Naive B cell (primary cell): ENCODE measurements around the gene TENT4A. TPM values are rescaled to one million over a fixed set of nuclear protein-coding genes. Genes with fewer than 3 reads are reported as not detected.

Experiments used
- ATAC-seq, 2 donors: fragments of 150-1000 bp; cut with Tn5 transposase; 2 replicates each; pipeline ENCODE4 v1.10.0; 2021; ENCODE audit warnings: low read depth in 2 of 2, mild to moderate bottlenecking in 2 of 2, moderate library complexity in 2 of 2
- DNase-seq: peaks from one replicate; pipeline ENCODE4 v3.0.0; 2022
- H3K27ac Mint-ChIP-seq, 6 donors: one replicate each; pipeline ENCODE4 v1.8.0; 2020 to 2022; ENCODE audit warnings: mild to moderate bottlenecking in 6 of 6, mixed read lengths in 6 of 6, moderate library complexity in 5 of 6, inconsistent platforms in 2 of 6
- H3K27me3 Mint-ChIP-seq, 3 donors: one replicate each; pipeline ENCODE4 v1.8.0; 2021 to 2022; ENCODE audit warnings: mixed read lengths in 3 of 3, mild to moderate bottlenecking in 1 of 3
- H3K36me3 Mint-ChIP-seq, 2 donors: one replicate each; pipeline ENCODE4 v1.8.0; 2020 to 2022; ENCODE audit warnings: mixed read lengths in 2 of 2, inconsistent platforms in 1 of 2, mild to moderate bottlenecking in 1 of 2
- H3K4me1 Mint-ChIP-seq, 3 donors: one replicate each; pipeline ENCODE4 v1.8.0; 2020 to 2022; ENCODE audit warnings: mixed read lengths in 3 of 3, inconsistent platforms in 1 of 3, mild to moderate bottlenecking in 1 of 3, moderate library complexity in 1 of 3
- H3K4me3 Mint-ChIP-seq, 8 donors: one replicate each; pipeline ENCODE4 v1.8.0; 2020 to 2022; ENCODE audit warnings: mild to moderate bottlenecking in 8 of 8, mixed read lengths in 8 of 8, moderate library complexity in 8 of 8, inconsistent platforms in 2 of 8
- H3K9me3 Mint-ChIP-seq, 7 donors: one replicate each; pipeline ENCODE4 v1.8.0; 2020 to 2022; ENCODE audit warnings: mixed read lengths in 7 of 7, mild to moderate bottlenecking in 5 of 7, inconsistent platforms in 2 of 7, moderate library complexity in 1 of 7
- polyA plus RNA-seq, 6 donors: library from polyadenylated mRNA; unstranded; fragments of 300-500 nt; fragmentation: Illumina TruSeq; gene quantifications; one replicate each; pipeline ENCODE4 v1.2.3, GENCODE V29; 2021; ENCODE audit warnings: low read depth in 6 of 6

The TENT4A gene
- polyA plus RNA-seq, 6 donors from 2014 or later = 0.04 to 2.0 (median 0.96) TPM

GRCh38 chr5:6744841-6745705 is 31.8 kb downstream of the TENT4A start:
- no peak for ATAC-seq
- peaks cover 0 to 6% (median 3%) of the 10 kb centered on the region in 3 donors for H3K4me1 Mint-ChIP-seq
- H3K9me3 Mint-ChIP-seq = no peaks in the 10 kb centered on the region
- H3K36me3 Mint-ChIP-seq = peaks cover 4 to 6% of the 10 kb centered on the region in 2 donors
- peak overlapping the region in 4 of 6 donors; percentile 36 to 75 (median 55) for H3K27ac Mint-ChIP-seq
- no peak overlapping the region for H3K4me3 Mint-ChIP-seq
- no peaks in the 10 kb centered on the region for H3K27me3 Mint-ChIP-seq
- DNase-seq = no peak

DNA sequence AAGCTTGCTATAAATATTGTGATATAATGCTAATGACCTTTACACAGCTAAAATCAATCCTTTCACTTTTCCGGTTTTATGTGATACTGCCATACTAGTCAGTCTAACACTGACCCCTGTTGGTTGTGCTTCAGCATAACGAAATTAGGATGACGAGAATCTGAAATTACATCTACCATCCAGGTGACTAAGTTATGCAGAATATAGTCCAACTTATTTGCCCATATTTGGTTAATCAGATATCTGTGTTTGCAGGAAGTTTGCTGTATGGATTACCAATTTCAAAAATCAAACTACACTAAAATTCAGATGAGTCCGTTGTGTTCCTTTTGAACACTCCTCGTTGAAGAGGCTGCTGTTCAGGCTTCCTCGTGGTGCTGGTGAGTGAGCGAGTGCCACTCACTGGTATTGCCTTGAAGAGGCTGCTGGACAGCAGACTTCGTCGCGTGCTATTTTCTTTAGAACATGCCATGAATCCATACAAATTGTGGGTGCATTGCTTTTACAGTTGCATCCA is 32.5 kb downstream of the TENT4A start:
- peak overlapping the region in 3 of 6 donors; percentile 47 to 82 (median 68) for H3K27ac Mint-ChIP-seq
- no peaks in the 10 kb centered on the region for H3K27me3 Mint-ChIP-seq
- peak; percentile 43 for DNase-seq
- no peak overlapping the region for H3K4me3 Mint-ChIP-seq
- peaks cover 4 to 6% of the 10 kb centered on the region in 2 donors for H3K36me3 Mint-ChIP-seq
- H3K9me3 Mint-ChIP-seq = no peaks in the 10 kb centered on the region
- peak; percentile 39 to 56 for ATAC-seq
- peaks cover 0 to 6% (median 6%) of the 10 kb centered on the region in 3 donors for H3K4me1 Mint-ChIP-seq

DNA sequence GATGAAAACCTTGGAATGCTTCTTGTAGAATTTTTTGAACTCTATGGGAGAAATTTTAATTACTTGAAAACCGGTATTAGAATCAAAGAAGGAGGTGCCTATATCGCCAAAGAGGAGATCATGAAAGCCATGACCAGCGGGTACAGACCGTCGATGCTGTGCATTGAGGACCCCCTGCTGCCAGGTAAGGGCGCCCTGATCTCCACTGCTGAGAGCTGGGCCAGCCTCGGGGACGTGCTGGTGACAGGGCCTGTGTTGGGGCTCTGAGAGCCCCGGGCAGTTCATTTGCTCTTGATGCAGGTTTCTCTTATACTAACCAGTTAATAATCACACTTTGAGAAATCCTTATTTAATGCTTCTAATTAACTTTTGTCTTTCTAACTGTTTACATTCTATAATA is 33.0 kb downstream of the TENT4A start:
- ATAC-seq (no peak), DNase-seq (no peak)
- H3K27me3 Mint-ChIP-seq = no peaks in the 10 kb centered on the region
- H3K27ac Mint-ChIP-seq = peak overlapping the region in 1 of 6 donors; percentile 82
- peaks cover 4 to 6% of the 10 kb centered on the region in 2 donors for H3K36me3 Mint-ChIP-seq
- H3K4me3 Mint-ChIP-seq = no peak overlapping the region
- H3K4me1 Mint-ChIP-seq = peaks cover 0 to 6% (median 6%) of the 10 kb centered on the region in 3 donors
- H3K9me3 Mint-ChIP-seq = no peaks in the 10 kb centered on the region

DNA sequence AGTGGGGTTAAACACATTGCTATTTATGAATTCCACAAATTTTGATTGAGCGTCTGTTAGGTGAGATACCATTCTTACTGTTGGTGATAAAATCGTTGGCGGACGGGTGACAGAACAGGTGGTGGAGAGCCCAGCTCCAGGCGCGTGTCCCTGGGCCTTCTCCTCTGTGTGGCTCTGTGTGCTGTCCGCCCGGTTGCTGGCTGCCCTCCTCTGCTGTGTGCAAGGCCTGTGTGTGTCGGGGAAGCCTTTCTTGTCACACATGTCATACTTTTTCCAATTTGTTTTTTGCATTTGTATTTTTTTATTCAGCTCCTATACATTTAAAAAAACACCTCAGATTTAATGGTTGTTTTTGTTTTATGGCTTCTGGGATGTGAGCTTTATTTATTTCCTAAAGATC is 33.9 kb downstream of the TENT4A start:
- H3K9me3 Mint-ChIP-seq = no peaks in the 10 kb centered on the region
- peaks cover 0 to 6% (median 6%) of the 10 kb centered on the region in 3 donors for H3K4me1 Mint-ChIP-seq
- no peak for DNase-seq
- H3K4me3 Mint-ChIP-seq = no peak overlapping the region
- H3K36me3 Mint-ChIP-seq = peaks cover 4 to 6% of the 10 kb centered on the region in 2 donors
- H3K27me3 Mint-ChIP-seq = no peaks in the 10 kb centered on the region
- ATAC-seq = no peak
- peak overlapping the region in 2 of 6 donors; percentile 20 to 21 for H3K27ac Mint-ChIP-seq

DNA sequence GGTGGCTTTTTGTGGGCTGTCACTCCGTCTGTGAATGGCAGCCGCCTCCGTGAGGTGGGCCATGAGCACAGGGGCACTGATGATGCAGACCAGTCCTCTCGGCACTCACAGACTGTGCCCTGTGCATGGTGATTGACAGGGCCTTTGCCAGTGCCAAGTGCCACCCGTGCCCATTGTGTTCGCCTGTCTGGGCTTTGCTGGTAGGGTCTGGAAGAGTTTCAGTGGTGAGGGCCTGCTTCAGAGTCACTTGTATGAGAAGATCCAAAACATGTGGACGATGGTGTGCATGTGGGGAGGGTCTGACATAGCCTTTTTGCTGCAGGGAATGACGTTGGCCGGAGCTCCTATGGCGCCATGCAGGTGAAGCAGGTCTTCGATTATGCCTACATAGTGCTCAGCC is 34.9 kb downstream of the TENT4A start:
- peaks cover 0 to 6% (median 6%) of the 10 kb centered on the region in 3 donors for H3K4me1 Mint-ChIP-seq
- ATAC-seq (no peak), DNase-seq (no peak)
- peaks cover 6 to 8% of the 10 kb centered on the region in 2 donors for H3K36me3 Mint-ChIP-seq
- H3K4me3 Mint-ChIP-seq = no peak overlapping the region
- no peaks in the 10 kb centered on the region for H3K9me3 Mint-ChIP-seq
- no peaks in the 10 kb centered on the region for H3K27me3 Mint-ChIP-seq
- peak overlapping the region in 3 of 6 donors; percentile 1 to 75 (median 47) for H3K27ac Mint-ChIP-seq

GRCh38 chr5:6749026-6749716 is 35.9 kb downstream of the TENT4A start:
- peaks cover 0 to 6% (median 6%) of the 10 kb centered on the region in 3 donors for H3K4me1 Mint-ChIP-seq

DNA sequence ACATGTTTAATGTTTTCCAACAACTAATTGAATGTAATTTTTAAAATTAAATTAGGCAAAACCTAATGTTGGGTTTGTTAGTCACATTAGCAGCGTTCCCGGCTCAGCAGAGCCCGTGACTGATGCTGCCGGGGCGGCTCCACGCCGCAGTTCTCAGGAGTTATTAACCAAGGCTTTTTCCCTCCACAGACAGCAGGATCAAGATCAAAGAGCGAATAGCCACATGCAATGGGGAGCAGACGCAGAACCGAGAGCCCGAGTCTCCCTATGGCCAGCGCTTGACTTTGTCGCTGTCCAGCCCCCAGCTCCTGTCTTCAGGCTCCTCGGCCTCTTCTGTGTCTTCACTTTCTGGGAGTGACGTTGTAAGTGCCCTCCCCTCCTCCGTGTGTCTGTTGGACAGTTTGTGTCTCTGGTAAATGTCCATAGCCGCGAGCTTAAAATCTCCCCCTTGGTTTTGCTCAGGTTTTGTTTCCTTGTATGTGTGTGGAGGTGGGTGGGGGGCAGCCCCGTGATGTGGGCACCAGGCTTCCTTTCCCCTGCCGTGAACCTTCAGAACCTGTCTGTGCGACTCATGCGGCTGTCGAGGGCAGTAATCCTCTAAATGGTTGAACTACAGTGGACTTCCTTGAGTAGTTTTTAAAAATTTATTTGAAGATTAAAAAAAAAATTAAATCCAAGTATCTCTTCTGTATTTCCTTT is 37.1 kb downstream of the TENT4A start:
- DNase-seq (no peak), ATAC-seq (no peak)
- H3K9me3 Mint-ChIP-seq = no peaks in the 10 kb centered on the region
- no peak overlapping the region for H3K27ac Mint-ChIP-seq
- no peak overlapping the region for H3K4me3 Mint-ChIP-seq
- H3K36me3 Mint-ChIP-seq = peaks cover 13 to 19% of the 10 kb centered on the region in 2 donors
- peaks cover 0 to 6% (median 5%) of the 10 kb centered on the region in 3 donors for H3K4me1 Mint-ChIP-seq
- no peaks in the 10 kb centered on the region for H3K27me3 Mint-ChIP-seq

More at GRCh38 chr5:6749026-6749716, 35.9 kb downstream of the TENT4A start:
- Mint-ChIP-seq H3K27ac (peak overlapping the region in 2 of 6 donors; percentile 1 to 87), H3K4me3 (no peak overlapping the region), H3K36me3 (peaks cover 12 to 16% of the 10 kb centered on the region in 2 donors), H3K27me3 (no peaks in the 10 kb centered on the region), H3K9me3 (no peaks in the 10 kb centered on the region)
- DNase-seq (no peak), ATAC-seq (no peak)

GRCh38 chr5:6750951-6751685 is 37.9 kb downstream of the TENT4A start:
- H3K4me3 Mint-ChIP-seq = no peak overlapping the region
- ATAC-seq = no peak
- no peaks in the 10 kb centered on the region for H3K9me3 Mint-ChIP-seq
- H3K27me3 Mint-ChIP-seq = no peaks in the 10 kb centered on the region
- H3K4me1 Mint-ChIP-seq = peaks cover 0 to 3% (median 0%) of the 10 kb centered on the region in 3 donors
- H3K36me3 Mint-ChIP-seq = peaks cover 13 to 24% of the 10 kb centered on the region in 2 donors
- no peak overlapping the region for H3K27ac Mint-ChIP-seq
- DNase-seq = no peak

- no peaks in the 10 kb centered on the region for H3K27me3 Mint-ChIP-seq
- ATAC-seq (no peak), DNase-seq (no peak)
- H3K9me3 Mint-ChIP-seq = no peaks in the 10 kb centered on the region
- peaks cover 0 to 3% (median 0%) of the 10 kb centered on the region in 3 donors for H3K4me1 Mint-ChIP-seq
- H3K36me3 Mint-ChIP-seq = peaks cover 13 to 25% of the 10 kb centered on the region in 2 donors
- H3K27ac Mint-ChIP-seq = no peak overlapping the region
- H3K4me3 Mint-ChIP-seq = no peak overlapping the region
These were observed 39.0 kb downstream of the TENT4A start for GRCh38 chr5:6752236-6752635.

GRCh38 chr5:6752782-6753181 is 39.5 kb downstream of the TENT4A start:
- DNase-seq = no peak
- no peaks in the 10 kb centered on the region for H3K9me3 Mint-ChIP-seq

DNA sequence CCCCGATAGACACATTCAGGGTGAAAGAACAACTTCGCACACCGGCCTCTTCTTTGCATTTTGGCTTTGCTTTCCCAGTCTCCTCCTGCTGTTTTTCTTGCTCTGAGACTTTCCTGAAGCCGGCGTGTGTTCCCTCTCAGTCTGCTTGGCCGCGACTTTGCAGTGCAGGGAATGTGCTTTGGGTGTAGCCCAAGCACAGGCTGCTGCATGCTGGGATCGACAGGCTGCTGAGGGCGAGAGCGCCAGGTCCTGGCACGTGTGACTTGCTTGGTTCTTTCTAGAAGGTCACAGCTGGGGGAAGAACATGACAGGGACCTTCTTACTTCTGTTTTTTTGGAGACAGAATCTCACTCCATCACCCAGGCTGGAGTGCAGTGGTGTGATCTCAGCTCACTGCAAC is 40.6 kb downstream of the TENT4A start:
- DNase-seq (no peak), ATAC-seq (no peak)
- Mint-ChIP-seq H3K9me3 (no peaks in the 10 kb centered on the region), H3K36me3 (peaks cover 13 to 25% of the 10 kb centered on the region in 2 donors), H3K4me1 (peaks cover 0 to 3% (median 0%) of the 10 kb centered on the region in 3 donors), H3K4me3 (no peak overlapping the region), H3K27me3 (no peaks in the 10 kb centered on the region), H3K27ac (peak overlapping the region in 1 of 6 donors; percentile 89)

More at GRCh38 chr5:6752782-6753181, 39.5 kb downstream of the TENT4A start:
- ATAC-seq = no peak
- H3K27me3 Mint-ChIP-seq = no peaks in the 10 kb centered on the region
- no peak overlapping the region for H3K4me3 Mint-ChIP-seq
- H3K4me1 Mint-ChIP-seq = peaks cover 0 to 3% (median 0%) of the 10 kb centered on the region in 3 donors
- no peak overlapping the region for H3K27ac Mint-ChIP-seq
- peaks cover 13 to 25% of the 10 kb centered on the region in 2 donors for H3K36me3 Mint-ChIP-seq

DNA sequence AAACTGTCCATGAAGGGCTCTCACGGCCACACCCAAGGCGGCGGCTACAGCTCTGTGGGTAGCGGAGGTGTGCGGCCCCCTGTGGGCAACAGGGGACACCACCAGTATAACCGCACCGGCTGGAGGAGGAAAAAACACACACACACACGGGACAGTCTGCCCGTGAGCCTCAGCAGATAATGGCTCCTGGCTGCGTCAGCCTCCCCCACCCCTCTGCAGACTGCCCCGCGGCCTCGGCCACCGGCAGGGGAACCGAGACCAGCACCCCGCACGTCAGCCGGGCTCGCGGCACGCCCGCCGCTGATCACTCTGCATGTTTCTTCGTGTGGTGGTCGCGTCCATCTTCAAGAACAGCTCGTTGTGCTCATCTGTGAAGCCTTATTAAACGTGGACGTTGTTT is 41.5 kb downstream of the TENT4A start:
- Mint-ChIP-seq H3K9me3 (no peaks in the 10 kb centered on the region), H3K36me3 (peaks cover 13 to 25% of the 10 kb centered on the region in 2 donors), H3K27ac (no peak overlapping the region)

More for the DNA sequence above, 41.5 kb downstream of the TENT4A start:
- Mint-ChIP-seq H3K27me3 (no peaks in the 10 kb centered on the region), H3K4me3 (no peak overlapping the region), H3K4me1 (peaks cover 0 to 3% (median 0%) of the 10 kb centered on the region in 3 donors)
- ATAC-seq (no peak), DNase-seq (no peak)
